ENCODE data around the gene STK32C.
"Not testable (repeated sequence)": the region's sequence is repeated elsewhere in the genome, so short reads cannot be mapped to it uniquely, and the experiment has no call there.

STK32C gene

DNA sequence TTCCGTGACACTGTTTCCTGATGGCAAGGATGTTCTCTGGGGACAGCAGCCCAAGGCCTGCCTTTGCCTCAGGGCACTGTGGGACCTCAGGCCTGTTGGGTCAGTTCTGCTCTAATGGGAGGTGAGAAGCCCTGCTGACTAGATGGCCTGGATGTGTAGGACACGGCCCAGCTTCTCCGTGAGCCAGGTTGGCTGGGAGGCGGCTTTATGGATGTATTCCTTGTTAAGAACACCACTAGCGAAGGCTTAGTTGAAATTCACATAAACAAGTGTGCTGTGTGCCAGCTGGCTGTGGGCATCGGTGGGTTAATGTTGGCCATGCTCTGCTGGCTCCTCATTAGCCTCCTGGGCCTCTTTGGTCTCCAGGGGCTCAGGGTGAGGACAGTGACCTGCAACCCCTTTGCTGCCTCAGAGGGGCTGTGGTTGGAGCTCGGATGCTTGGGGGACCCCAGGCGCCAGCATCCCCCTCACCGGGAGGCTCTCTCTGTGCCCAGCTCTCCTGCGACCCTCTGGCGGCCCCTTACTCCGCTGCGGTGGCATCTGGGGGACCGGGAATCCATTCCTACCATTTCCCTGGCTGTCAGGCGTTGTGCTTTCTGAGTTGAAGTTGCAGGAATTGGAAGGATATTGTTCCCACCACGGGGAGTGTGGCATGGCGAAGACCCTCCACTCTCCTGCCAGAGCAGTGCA is 143.8 kb downstream of the STK32C start:
- DNase-seq = no peak

DNA sequence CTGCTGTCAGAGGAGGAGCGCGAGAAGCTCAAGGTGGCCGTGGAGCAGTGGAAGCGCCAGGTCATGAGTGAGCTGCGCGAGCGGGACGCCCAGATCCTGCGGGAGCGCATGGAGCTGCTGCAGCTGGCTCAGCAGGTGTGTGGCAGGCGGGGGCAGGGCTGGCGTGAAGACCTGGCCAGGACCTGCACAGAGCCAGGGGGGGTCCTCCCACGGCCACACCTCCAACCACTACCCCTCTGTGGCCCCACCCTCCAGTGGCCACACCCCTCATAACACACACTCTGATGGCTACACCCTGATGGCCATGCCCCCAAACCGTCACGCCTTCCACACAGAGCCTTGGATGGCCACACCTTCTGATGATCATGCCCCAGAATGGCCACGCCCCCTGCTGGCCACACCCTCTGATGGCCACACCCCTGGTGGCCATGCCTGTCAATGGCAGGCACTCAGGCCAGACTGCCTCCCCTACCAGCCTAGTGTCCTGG is 144.4 kb downstream of the STK32C start:
- DNase-seq = peak in 2 of 6 experiments; percentile 11 to 36

DNA sequence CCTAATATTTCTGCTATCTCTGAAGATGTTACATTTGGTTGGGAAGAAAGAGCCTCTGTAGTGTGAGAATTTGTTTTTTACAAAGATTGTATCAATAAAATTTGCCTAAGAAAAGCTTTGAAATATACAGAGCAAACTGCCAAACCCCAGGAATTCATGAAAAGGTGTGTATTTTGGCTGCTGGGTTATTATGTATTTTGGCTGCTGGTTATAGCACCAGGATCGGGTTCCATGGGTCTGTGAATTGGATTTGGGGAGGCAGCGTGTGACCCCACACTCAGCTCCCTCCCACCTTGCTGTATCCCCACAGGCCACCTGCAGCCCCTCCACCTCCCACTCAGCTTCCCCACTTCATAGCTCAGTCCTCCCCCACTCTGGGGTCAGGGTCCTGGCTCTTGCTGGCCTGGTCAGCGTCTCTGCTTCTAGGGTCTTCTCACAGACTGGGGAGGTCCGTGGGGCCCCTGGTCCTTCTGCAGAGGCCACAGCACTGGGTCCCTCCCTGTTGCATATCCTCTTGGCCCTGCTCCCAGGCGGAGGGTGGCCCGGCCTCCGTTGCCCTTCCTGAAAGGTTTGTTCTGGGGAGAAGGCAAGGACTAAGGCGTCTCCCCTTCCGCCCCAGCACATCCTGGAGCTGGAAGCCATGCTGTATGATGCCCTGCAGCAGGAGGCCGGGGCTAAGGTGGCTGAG is 145.0 kb downstream of the STK32C start:
- DNase-seq = no peak

DNA sequence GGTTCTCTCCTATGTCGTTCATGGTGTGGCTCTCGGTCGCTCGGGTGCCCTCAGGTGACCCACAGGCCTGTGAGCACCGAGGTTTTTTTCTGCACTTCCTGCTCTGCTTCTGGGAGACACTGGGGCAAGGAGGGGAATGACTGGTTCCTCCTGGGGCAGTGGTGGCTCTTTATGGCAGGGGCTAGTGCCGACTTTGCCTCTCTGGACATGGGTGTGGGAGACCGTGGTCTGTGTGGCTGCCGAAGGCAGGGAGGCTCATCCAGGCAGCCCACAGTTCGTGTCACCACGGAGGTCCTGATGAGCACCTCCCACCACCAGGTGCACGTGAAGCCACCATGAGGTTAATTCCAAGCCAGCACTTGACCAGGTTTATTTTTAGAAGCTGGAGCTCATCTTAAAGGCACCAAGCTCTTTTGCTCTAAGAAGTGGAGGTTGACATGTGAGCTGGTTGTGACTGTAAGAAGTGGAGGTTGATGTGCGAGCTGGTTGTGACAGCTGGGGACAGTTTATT is 145.7 kb downstream of the STK32C start:
- peak in 5 of 6 experiments; percentile 9 to 66 (median 30) for DNase-seq

- DNase-seq = peak in 5 of 6 experiments; percentile 39 to 74 (median 61)
These were observed 146.7 kb downstream of the STK32C start for GRCh38 chr10:132160834-132161622.

GRCh38 chr10:132160231-132160630 is 147.5 kb downstream of the STK32C start:
- not testable (repeated sequence) for DNase-seq

DNA sequence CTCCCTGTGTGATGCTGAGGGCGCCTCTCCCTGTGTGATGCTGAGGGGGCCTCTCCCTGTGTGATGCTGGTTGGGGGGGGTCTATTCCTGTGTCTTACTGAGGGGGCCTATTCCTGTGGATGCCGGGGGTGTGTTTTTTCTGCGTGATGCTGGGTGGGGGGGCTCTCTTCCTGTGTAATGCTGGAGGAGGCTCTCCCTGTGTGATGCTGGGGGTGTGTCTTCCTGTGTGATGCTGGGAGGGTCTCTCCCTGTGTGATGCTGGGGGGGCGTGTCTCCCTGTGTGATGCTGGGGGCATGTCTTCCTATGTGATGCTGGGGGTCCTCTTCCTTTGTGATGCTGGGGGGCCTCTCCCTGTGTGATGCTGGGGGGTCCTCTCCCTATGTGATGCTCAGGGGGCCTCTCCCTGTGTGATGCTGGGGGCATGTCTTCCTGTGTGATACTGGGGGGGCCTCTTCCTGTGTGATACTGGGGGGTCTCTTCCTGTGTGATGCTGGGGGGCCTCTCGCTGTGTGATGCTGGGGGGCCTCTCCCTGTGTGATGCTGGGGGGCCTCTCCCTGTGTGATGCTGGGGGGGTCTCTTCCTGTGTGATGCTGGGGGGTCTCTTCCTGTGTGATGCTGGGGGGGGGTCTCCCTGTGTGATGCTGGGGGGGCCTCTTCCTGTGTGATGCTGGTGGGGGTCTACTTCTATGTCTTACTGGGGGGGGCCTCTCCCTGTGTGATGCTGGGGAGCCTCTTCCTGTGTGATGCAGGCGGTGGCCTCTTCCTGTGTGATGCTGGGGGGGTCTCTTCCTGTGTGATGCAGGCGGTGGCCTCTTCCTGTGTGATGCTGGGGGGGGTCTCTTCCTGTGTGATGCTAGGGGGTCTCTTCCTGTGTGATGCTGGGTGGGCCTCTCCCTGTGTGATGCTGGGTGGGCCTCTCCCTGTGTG is 148.2 kb downstream of the STK32C start:
- peak; percentile 59 to 78 (median 70) for DNase-seq

GRCh38 chr10:132158823-132159222 is 148.9 kb downstream of the STK32C start:
- peak; percentile 56 to 84 (median 66) for DNase-seq

GRCh38 chr10:132158122-132158741 is 149.5 kb downstream of the STK32C start:
- DNase-seq = peak; percentile 40 to 74 (median 62)

All from stimulated activated naive CD4-positive, alpha-beta T cell (primary cell).